Measurements from ENCODE around the gene PARL.

The PARL gene

GRCh38 chr3:183912895-183913579, 28.4 kb upstream of the PARL start:
- no peak overlapping the region for H3K27ac ChIP-seq
- TF ChIP-seq ZFX (IDR thresholded peaks at IDR 0.05; ENCODE audit: borderline replicate concordance) = no peak
- no peak for TF ChIP-seq CTCF (IDR thresholded peaks at IDR 0.05)

GRCh38 chr3:183911763-183912506, 27.3 kb upstream of the PARL start:
- no peak for TF ChIP-seq ZFX (IDR thresholded peaks at IDR 0.05; ENCODE audit: borderline replicate concordance)
- TF ChIP-seq CTCF (IDR thresholded peaks at IDR 0.05) = no peak
- H3K27ac ChIP-seq = no peak overlapping the region

- TF ChIP-seq CTCF (IDR thresholded peaks at IDR 0.05) (no peak), ZFX (IDR thresholded peaks at IDR 0.05; ENCODE audit: borderline replicate concordance) (no peak)
- no peak overlapping the region for H3K27ac ChIP-seq
These were observed 26.4 kb upstream of the PARL start for GRCh38 chr3:183911087-183911486.

- no peak overlapping the region for H3K27ac ChIP-seq
- TF ChIP-seq CTCF (IDR thresholded peaks at IDR 0.05) (no peak), ZFX (IDR thresholded peaks at IDR 0.05; ENCODE audit: borderline replicate concordance) (no peak)
These were observed 24.4 kb upstream of the PARL start for GRCh38 chr3:183909030-183909600.

GRCh38 chr3:183907911-183908331, 23.2 kb upstream of the PARL start:
- H3K27ac ChIP-seq = no peak overlapping the region
- TF ChIP-seq CTCF (IDR thresholded peaks at IDR 0.05) = no peak
- no peak for TF ChIP-seq ZFX (IDR thresholded peaks at IDR 0.05; ENCODE audit: borderline replicate concordance)

GRCh38 chr3:183907176-183907575, 22.5 kb upstream of the PARL start:
- no peak for TF ChIP-seq CTCF (IDR thresholded peaks at IDR 0.05)
- TF ChIP-seq ZFX (IDR thresholded peaks at IDR 0.05; ENCODE audit: borderline replicate concordance) = no peak
- H3K27ac ChIP-seq = no peak overlapping the region
